Ishikawa (cell line): Measurements from ENCODE around the gene ZNF160.

Experiments
- CEBPB ChIP-seq: IDR thresholded peaks from 2 replicates; pipeline ENCODE4 v1.6.1; 2012
- CREB1 ChIP-seq: IDR thresholded peaks from 2 replicates; pipeline ENCODE4 v1.6.1; 2012; ENCODE audit warnings: low read depth
- FOXM1 ChIP-seq: IDR thresholded peaks from 2 replicates; pipeline ENCODE4 v1.6.1; 2012; ENCODE audit warnings: low read depth, borderline replicate concordance
- MAX ChIP-seq: IDR thresholded peaks from 2 replicates; pipeline ENCODE4 v1.6.1; 2012
- RAD21 ChIP-seq: IDR thresholded peaks from 2 replicates; pipeline ENCODE4 v1.6.1; 2012; ENCODE audit warnings: low read depth
- YY1 ChIP-seq: IDR thresholded peaks from 2 replicates; pipeline ENCODE4 v1.6.1; 2012; ENCODE audit warnings: low read depth

GRCh38 chr19:53131727-53132126 lies 28.5 kb upstream of the ZNF160 start:
- TF ChIP-seq FOXM1 (no peak), MAX (no peak), YY1 (no peak), CREB1 (no peak), RAD21 (no peak), CEBPB (no peak)
